HG02678 (cell line): ENCODE results near the gene NKAIN4.

Experiments used
- ATAC-seq: cut with Tn5 transposase; IDR thresholded peaks from one replicate; pipeline ENCODE4 v1.9.1; 2021; ENCODE audit warnings: mild to moderate bottlenecking, moderate library complexity; ENCODE audit not compliant: unreplicated experiment

NKAIN4 gene

GRCh38 chr20:63254232-63254605 is at the start of gene NKAIN4:
TSS of gene NKAIN4 (minus strand) at chr20:63254463. CDS start at chr20:63254450, 13 bp downstream.
- no peak for ATAC-seq

- no peak for ATAC-seq
These were observed 48.9 kb upstream of the NKAIN4 start for GRCh38 chr20:63303095-63303666.

DNA sequence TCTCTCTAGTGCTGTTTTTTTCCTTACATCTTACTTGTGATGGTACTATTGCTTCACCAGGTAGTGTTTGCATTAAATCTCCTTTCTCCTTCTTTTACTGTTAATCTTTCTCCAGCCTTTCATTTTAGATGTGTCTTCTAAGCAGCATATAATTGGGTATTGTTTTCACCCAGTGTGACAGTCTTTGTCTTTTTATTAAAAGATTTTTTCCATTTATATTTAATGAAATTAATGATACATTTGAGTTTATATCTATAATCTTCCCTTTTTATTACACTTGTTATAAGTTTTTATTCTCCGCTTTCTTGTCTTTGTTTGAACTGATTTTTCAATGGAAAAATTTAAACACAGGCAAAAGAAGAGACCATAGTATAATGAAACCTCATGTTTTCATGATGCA is 47.4 kb upstream of the NKAIN4 start:
- no peak for ATAC-seq

DNA sequence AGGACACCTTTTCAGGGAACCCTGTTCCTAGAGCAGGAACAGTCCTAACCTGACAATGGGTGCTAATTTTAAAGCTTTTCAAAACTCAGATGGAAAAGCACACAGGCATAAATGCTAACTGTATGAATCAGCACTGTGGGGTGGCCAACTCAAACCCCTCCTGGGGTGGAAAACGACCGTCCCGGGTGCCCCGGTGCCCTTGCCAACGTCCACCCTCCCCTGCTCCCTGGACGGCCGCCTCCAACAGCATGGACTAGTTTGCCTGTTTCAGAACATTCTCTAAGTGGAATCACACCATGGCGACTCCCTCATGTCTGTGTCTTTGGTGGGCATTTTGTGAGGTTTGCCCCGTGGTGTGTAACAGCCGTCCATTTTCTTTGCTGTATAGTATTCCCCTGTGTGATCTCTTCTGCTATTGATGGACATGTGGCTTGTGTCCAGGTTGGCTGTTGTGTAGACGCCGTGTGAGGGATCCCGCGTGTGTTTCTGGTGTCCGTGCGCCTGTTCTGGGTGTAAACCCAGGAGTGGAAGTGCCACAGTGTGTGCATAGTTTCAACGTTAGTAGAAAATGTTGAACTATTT is 44.6 kb upstream of the NKAIN4 start:
- no peak for ATAC-seq

GRCh38 chr20:63297796-63298572 is 43.7 kb upstream of the NKAIN4 start:
- no peak for ATAC-seq

DNA sequence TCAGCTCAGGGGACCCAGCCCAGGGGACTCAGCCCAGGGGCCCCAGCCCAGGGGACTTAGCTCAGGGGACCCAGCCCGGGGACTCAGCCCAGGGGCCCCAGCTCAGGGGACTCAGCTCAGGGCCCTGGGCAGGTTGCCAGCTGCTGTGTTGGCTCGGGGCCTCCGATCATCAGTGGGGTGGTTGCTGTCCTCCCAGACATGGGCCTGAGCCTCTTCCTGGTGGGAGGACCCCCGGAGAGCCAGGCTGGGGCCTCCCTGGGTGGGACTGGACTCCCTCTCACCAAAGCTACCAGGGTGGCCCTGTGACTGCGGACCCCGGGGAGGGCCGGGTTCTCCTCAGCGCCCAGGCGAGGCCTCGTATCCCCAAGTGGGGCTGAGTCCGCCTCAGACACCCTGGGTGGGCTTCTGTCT is 43.1 kb upstream of the NKAIN4 start:
- no peak for ATAC-seq

- no peak for ATAC-seq
These were observed 42.5 kb upstream of the NKAIN4 start for GRCh38 chr20:63296531-63297299.

DNA sequence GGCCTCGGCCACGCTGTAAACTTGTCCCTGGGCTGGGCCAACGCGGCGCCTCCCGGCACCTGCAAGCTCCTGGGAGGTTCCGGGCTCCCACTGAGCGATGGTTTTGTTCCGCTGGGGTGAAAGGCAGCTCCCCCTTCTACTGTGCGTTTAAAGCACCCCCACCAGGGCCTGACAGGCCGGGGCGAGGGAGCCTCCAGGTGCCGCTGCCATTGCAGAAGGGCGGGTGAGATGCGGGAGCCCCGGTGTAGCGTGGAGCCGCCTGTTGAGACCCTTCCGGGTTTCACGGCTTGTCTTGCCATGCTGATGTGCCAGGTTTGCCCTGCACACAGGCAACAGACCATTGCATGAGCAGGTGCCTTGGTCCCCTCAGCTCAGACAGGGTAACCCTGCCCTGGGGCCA is 41.6 kb upstream of the NKAIN4 start:
- no peak for ATAC-seq

GRCh38 chr20:63295422-63295821 is 41.2 kb upstream of the NKAIN4 start:
- no peak for ATAC-seq

DNA sequence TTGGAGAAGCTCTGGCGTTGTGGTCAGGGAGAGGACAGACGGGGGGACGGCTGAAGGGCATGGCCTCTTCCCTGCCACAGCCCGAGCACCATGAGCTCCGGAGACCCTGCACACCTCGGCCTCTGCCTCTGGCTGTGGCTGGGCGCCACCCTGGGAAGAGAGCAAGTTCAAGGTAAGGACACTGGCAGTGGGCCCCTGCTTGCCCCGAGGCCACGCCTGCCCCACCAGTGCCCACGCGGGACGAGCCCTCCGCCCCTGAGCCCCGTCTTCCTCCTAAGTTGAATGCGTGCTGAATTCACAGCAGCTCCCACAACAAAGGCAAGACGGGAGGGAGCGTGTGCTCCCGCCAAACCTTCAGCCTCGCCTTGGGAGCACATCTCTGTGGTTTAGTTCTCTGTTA is 40.8 kb upstream of the NKAIN4 start:
- no peak for ATAC-seq

DNA sequence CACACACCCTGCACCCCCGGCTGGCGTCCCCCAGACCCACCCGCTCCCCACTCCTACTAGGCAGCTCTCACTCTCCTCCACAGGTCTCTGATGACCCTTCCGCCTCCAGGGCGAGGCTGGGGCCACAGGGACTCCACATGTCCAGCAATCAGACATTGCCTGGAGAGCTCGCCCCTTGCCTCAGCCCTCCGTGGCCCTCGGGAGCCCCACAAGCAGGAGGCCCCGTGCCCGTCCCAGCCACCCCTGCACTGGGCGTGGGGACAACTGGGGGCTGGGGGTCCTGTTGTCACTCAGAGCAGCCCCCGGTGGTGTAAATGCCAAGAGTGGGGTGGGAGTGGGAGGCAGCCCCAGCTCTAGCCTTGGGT is 40.3 kb upstream of the NKAIN4 start:
- no peak for ATAC-seq

GRCh38 chr20:63293871-63294535 is 39.7 kb upstream of the NKAIN4 start:
- ATAC-seq = no peak

DNA sequence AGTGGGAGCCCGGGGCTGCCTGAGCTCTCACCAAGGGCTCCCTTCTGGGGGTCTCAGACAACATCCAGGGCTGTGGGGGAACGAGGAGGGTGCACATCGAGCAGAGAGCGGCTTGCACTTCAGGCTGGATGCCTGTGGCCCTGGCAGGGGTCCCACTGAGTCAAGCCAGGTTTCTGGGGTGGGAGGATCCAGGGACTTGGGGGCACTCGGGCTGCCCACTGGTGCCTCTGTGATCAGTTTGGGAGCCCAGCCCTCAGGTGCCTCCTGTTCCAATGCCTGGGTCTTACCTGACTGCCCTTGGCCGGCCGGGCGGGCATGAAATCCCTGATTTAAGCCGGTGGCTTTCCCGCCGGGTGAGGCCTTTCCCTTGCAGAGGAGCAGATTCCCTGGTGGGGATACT is 39.2 kb upstream of the NKAIN4 start:
- no peak for ATAC-seq

GRCh38 chr20:63292904-63293303 is 38.6 kb upstream of the NKAIN4 start, which contains the start of gene COL20A1:
TSS of gene COL20A1 (plus strand) at chr20:63293186. CDS start at chr20:63295108, 1,922 bp downstream.
- no peak for ATAC-seq

DNA sequence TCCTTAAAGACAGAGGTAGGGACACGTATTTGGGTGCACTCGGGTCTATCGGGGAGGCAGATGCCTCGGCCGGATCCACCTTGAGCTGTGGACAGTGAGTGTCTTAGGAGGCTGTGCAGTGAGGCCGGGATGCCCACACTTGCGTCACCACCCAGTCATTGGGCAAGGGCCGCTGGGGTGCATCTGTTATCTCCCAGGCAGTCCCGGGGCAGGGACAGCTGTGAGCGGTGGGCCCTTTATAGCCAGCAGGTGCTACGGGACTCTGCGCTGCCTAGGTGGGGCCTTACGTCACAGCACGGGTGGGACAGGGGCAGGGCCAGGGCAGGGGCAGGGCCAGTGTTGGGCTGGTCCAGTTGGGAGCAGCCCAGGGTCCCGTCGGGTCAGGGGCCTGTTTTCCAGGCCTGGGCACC is 38.0 kb upstream of the NKAIN4 start:
- ATAC-seq = no peak

DNA sequence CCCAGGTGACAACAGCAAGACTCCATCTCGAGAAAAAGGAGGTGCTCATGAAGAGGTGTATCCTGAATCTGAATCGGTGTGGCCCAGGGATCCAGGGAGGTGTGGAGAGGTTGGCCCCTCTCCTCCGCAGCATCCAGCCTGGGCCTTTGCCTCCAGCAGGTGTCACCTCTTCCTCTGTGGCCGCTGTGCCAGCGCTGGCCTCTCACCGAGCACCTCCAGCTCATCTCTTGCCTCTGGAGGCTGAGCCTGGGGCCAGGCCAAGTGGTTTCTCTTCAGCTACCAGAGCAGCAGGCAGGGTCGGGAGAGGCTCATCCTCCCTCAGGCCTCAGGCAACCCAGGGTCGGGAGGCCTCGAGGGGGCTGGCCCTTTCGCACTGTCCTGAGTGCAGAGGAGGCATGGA is 37.5 kb upstream of the NKAIN4 start:
- no peak for ATAC-seq

DNA sequence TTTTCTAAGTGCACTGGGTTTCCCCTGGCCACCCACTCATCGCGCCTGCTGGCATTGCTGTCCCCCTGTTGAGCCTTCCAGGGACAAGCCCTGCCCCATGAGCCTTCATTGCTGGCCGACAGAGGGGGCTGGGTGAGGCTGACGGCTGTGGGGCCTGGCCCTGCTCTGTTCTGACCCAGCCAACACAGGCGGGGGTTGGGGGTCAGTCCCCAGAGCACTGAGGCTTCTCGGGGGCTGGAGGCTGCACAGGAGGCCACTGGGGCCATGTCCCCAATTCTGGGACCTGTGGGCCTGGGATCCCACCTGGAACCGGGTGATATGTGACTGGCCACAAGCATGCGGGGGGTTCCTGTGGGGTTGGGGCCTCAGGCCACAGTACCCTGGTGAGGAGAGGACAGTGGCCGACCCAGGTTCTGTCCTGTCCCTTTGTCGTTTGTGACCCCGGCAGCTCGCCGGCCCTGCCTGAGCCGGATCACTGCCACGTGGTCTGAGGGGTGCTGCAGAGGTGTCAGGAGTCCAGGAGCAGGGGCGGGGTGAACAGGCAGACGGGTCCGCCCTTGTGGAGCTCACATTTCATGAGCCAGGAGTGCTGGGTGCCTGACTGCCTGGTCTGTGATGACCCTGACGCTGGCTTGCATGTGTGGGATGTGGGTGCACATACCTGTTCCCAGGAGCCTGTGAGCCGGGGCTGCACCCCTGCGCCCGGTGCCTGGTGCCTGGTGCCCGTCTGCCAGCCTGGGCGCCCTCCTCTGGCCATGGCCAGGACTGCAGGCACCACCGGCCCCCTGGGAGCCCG is 36.6 kb upstream of the NKAIN4 start:
- ATAC-seq = no peak

DNA sequence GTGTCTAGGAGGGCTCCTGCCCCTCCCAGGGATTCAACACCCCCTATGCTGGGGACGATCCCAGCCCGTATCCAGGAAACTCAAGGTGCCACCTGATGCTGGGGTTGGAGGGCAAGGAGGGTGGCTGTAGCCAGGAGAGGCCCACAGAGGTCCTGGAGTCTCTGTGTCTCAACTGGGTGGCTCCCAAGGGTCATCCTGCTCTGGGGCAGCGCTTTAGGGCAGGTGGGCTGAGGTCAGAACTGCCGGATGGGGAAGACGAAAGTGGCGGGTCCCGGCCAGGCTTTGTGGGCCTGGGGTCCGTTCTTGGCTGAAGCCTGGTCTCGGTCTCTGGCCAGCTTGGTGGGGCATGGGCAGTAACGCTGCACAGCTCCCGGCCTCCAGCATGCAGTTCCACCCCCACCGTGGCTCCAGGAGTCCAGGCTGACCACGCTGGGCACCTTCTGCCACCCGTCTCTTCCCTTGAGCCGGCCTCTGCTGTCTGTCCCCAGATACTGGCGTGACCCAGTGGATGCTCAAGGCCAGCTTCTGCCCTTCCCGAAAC is 35.9 kb upstream of the NKAIN4 start:
- no peak for ATAC-seq

DNA sequence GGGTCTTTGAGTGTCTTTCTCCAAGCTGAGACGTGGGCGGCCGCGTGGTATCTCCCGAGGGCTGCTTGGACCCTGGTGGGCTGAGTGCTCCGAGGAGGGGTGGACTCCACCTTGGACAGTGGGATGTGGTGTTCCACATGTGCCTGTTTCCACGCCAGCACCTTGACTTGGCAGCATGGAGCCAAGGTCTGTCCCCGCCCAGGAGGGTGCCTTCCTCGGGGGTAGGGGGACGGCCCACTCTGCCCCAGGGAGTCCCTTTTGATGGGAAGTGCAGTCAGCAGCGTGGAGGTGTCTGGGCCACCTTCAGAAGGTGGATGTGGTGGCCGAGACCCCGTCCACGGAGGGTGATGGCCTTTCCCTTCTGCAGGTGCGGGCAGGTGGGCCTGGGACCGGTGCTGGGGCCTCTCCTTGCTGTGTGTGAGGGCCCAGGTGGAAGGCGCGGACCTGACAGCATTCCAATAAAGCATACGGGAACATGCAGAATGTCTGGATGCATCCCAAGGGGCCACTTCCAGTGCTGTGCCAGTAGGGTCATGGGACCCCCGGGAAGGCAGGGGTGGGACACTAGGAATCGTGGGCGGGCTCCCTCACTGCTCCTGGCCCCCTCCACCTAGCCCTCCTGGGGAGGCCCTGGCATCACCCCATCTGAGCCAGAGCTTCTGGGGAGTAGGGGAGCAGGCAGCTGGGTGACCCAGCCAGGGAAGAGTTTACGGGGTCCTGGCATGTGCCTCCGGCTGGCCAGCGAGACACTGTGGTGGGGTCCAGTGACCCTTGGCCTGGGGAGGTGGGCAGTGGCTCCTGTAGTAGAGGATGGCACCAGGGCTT is 35.3 kb upstream of the NKAIN4 start:
- ATAC-seq = no peak
